22Rv1 (cell line): Measurements from ENCODE around the gene ARHGEF40.

ENCODE experiments used
- ZFX ChIP-seq: fragments of 450-650 bp; IDR thresholded peaks from 2 replicates; pipeline ENCODE4 v1.6.1; 2017; ENCODE audit warnings: antibody characterized with exemption, borderline replicate concordance
- TF ChIP-seq, protein P1 (sequence below): fragments of 450-650 bp; IDR thresholded peaks from 2 replicates; pipeline ENCODE4 v1.5.1; 2017; ENCODE audit warnings: mild to moderate bottlenecking

DNA sequence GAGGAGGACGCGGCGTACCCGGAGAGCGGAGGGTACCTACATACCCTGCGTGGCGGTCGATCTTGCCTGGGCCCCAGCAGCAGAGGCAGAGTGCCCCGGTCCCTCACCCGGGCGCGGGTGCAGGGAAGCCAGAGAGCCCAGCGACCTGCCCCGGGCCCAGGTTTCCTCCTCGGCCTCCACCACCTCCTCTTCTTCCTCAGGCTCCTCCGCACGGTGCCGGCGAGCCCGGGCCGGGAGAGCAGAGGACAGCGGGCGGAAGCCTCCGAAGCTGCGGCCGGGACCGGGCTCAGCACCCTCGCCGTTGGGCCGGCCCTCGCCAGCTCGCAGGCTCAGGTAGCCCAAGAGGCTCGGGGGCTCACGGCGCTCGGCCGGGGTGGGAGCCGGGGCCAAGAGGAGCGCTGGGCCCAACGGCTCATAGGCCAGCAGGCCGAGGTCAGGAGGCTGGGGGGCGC lies 21.7 kb downstream of the ARHGEF40 start:
- TF ChIP-seq, protein P1, sequence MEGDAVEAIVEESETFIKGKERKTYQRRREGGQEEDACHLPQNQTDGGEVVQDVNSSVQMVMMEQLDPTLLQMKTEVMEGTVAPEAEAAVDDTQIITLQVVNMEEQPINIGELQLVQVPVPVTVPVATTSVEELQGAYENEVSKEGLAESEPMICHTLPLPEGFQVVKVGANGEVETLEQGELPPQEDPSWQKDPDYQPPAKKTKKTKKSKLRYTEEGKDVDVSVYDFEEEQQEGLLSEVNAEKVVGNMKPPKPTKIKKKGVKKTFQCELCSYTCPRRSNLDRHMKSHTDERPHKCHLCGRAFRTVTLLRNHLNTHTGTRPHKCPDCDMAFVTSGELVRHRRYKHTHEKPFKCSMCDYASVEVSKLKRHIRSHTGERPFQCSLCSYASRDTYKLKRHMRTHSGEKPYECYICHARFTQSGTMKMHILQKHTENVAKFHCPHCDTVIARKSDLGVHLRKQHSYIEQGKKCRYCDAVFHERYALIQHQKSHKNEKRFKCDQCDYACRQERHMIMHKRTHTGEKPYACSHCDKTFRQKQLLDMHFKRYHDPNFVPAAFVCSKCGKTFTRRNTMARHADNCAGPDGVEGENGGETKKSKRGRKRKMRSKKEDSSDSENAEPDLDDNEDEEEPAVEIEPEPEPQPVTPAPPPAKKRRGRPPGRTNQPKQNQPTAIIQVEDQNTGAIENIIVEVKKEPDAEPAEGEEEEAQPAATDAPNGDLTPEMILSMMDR, result no peak
- no peak for TF ChIP-seq ZFX
